IPS DF 19.7 (cell line): ENCODE measurements around the gene RASL12.
A peak's percentile ranks its signal among the peaks of the same experiment; 100 is the strongest.
"Not testable (repeated sequence)": the region's sequence is repeated elsewhere in the genome, so short reads cannot be mapped to it uniquely, and the experiment has no call there.

Experiments used
- DNase-seq: peaks from one replicate; pipeline ENCODE4 v3.0.0-alpha.2; 2013; ENCODE audit warnings: low read depth, low spot score

RASL12 gene

DNA sequence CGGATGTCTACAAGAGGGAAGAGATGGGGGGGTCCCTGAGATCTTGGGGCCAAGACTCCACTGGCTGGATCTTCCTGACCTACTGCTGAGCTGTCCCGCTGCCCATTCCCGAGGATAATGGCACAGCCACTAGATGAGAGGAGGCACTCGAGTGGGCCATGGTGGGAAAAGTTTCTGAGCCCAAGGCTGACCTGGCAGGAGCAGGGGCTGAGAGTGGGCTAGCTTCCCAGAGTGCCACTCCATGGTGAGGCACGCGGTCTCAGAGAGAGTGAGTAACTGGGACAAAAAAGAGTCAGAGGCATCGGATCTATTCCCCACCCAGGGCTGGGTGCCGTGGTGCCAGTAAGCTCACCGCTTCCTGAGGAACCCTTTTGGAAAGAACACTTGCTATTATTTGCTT lies 11.7 kb downstream of the RASL12 start:
- no peak for DNase-seq

DNA sequence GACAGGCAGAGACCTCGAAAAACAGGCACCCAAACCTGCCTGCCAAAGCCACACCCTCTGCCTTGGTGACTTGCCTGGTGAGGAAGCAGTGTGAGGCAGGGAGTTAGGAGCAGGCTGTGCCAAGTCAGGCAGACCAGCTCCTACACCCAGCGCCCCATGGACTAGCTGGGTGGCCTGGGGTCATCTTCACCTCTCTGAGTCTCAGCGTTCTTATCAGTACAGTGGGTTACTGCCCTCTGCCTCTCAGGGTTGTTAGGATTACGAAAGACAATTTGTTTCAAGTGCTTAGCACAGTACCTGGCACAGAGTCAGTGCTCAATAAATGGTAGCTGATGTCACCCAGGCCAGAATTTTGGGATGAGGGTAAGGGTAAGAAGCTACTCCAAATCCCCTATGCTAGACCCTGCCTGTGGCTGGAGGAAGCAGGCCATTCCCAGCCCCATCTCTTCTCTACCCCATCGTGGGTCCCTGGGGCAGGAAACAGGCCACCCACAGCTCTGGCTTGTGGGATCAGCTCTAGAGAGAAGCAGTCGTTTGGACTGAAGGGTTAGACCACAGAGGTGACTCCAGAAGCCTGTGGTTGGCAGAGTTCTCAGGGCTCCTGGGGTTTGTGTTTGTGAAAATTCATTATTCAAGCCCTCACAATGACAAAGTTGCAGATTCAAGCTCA lies 12.5 kb downstream of the RASL12 start:
- no peak for DNase-seq

DNA sequence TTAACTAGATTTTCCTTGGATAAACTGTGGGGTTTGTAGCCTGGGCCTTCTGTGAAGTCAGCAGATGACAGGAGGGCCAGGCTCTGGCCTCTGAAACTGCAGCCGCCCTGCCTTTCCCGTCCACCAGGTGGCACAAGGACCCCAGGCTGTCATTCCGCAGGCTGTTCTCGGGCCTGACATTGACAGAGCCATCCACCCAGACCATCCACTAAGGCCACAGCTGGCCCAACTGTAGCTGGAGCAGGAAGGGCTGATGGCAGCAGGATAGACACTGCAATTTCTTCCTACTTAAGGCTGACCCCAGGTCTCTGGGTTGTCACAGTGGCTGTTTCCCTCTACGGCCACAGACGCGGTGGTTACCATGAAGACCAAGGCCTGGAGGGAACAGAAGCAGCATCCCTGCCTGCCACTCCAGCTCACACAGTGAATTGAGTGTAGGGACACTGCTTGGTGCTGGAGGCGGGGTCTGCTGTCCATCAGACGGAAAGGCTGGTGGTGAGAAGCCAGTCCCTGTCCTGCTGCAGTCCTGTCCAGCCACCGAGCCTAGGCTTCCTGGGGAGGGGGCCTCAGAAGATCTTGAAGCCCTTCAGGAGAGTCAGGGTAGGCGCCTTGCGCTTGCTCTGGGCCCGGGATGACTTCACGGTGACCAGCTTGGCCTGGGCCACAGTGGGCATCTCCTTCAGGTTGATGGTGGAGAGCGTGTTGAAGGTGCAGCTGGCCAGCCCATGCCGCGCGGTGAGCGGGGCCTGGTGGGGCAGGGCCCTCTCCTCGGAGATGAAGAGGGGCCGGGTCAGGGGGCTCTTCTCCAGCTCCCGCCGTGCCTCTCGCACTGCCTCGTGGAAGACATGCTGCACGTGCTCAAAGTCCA lies 13.2 kb downstream of the RASL12 start:
- DNase-seq: no peak

DNA sequence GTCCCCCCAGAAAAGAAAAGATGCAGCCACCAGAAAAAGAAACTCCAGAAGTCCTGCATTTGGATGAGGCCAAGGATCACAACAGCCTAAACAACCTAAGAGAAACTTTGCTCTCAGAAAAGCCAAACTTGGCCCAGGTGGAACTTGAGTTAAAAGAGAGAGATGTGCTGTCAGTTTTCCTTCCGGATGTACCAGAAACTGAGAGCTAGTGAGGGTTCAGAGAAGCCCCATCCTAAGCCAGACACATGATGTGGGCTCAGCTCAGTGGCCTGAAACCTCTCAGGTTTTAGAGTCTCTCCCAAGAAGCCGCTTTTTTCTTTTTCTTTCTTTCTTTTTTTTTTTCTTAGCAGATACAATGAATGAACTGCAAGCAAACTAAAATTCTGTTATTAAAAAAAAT lies 14.8 kb downstream of the RASL12 start:
- no peak for DNase-seq

DNA sequence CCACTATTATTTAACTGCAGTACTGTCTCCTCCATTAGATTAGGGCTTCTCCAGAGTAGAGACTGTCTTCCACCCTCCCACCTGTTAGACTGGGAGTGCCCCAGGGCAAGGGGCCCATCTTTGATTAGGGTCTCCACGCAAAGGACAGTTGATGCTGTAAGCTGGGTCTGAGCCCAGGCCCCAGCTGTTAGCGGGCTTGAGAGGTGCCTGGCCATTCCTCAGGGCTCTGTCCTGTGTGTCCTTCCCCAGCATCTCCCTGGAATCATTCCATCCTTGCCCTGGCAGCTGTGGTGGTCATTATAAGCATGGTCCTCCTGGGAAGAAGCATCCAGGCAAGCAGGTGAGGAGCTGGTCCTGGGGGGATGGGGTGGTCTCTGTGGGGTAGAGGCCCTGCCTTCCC lies 16.5 kb downstream of the RASL12 start:
- no peak for DNase-seq

DNA sequence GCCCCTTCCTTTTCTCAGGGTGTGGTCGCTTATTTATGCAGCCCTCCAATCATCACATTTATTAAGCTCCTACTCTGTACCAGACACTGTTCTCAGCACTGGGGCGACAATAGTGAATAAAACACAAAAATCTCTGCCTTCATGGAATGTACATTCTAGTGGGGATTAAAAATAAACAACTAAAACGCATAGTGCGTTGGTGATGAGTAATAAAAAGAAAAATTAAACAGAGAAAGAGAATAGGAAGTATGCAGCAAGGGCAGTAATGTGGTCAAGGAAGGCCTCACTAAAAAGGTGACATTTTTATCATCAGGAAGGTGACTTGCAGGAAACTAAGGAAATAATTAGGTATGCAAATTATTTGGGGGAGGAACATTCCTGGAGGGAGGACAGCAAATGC lies 17.5 kb downstream of the RASL12 start:
- no peak for DNase-seq

DNA sequence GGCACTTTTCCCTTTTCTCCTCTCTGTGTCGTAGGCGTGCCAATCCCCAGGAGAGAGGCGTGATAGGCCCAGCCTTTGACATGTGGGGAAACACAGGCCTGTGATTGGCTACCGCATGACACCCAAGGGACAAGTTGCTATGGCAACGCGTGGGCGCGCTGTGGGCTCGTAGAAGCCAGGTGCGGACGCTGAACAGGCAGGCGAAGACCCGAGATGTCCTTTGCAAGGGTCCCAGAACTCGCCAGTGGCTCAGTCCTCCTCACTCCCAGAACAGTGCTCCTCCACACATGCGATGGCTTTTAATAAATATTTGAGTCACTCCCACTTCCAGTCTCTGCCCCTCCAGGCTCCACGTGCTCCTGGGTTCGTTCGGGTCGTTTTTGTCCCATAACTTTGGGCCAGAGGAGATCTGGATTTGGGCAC lies 18.4 kb downstream of the RASL12 start:
- peak; percentile 92 for DNase-seq

DNA sequence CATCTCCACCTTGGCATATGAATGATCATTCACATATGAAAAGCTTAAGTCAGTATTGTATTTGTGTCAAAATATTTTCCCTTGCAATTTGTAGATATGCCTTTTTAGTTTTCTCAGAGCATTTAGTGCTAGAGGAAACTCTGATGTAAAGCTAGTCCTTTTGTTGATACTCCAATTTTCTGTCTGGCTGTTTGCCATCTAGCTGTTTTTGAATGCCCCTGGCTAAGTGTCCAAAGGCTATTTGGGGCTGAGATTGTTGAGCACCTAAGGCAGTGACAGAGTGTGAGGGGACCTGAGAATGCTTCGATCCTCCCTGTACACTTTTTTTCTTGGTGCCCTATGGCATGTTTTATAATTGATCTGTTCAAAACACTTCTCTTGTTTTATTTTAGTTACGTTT lies 19.6 kb downstream of the RASL12 start:
- no peak for DNase-seq

DNA sequence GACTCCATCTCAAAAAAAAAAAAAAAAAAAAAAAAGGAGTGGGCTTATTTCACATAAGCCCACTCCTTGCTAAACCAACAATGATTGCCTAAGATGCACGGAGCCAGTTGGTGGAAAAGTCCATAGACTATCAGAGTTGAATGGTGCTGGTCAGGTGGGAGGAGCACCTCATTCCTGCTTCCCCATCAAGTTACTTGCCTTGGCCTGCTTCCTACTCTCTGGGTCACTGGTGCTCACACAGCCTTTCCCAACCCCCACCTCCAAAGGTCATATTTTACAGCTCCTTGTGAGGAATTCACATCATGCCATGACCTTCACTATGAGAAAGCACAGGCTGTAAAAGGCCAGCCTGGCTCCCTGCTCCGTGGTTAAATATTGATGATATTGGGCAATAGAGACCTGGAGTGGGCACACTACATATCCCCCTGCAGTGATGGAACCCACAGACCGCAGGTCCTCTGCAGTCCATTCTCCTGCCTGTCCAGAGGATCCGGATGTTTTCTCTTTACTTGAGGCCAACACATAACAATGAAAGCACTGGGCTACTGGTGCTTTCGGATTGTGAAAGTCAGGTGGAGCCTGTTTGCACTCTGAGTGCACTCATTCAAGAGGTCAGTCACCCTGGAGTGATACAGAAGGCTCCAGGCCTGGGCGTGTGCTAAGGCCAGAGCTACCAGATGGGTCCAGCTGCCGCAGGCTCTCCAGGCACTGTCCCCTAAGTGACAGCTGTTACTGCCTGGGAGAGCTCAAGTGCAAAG lies 22.9 kb downstream of the RASL12 start, which contains the start of gene SLC51B:
TSS of gene SLC51B (plus strand) at position 664 of the 758 bp plus-strand sequence. CDS start 4,618 bp downstream, outside the sequence.
- no peak for DNase-seq

DNA sequence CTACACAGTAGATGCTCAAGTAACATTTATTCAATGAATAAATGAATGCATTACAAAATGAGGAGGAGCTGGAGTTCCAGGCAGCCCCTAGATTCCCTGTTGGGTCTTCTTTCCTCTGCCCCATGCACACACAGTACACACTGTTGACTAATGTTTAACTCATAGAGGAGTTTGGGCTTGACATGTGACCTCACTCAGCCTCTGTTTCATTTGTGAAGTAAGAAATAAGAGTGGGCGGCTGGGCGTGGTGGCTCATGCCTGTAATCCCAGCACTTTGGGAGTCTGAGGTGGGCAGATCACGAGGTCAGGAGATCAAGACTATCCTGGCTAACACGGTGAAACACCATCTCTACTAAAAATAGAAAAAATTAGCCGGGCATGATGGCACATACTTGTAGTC lies 23.6 kb downstream of the RASL12 start:
- not testable (repeated sequence) for DNase-seq

DNA sequence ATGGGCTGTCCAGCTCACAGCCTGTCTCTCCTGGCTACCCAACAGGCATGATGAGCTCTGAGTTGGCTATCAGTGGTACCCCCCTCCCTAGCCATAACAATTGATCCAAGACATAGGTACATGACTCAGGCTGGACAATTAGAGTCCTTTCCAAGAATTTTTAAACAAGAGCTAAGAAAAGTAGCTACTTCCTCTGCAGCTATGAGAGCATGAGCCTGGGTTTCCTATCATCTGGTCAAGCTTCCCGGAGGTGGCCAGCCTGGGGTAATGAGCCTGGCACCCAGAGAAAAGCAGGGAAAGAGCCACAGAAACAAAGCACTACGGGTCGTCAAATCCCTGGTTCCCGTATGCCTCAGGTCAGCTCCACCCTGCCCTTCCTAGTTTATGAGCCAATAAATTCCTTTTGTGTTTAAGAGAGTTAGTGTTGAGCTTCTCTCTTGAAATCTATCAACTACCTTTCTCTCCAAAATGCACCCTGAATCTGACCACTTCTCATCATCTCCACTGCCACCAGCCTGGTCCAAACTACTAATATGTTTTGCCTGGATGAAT lies 24.9 kb downstream of the RASL12 start:
- DNase-seq: no peak

DNA sequence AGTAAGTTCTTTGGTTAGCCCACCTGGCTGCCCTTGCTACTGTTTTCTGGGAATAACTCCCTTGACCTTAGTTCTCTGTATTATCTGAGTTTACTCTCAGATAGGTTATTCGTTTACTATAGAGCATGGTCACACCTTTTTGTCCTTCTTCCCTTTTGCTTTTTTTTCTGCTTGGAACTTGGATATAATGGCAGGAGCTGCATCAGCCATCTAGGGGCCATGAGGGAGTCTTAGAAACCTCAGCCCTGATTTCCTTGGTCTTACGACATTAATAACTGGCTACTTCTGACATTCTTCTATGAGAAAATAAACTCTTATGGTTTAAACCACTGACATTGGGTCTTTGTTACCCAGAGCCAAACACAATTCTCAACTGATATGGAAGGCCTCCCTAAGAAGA lies 26.0 kb downstream of the RASL12 start:
- no peak for DNase-seq

DNA sequence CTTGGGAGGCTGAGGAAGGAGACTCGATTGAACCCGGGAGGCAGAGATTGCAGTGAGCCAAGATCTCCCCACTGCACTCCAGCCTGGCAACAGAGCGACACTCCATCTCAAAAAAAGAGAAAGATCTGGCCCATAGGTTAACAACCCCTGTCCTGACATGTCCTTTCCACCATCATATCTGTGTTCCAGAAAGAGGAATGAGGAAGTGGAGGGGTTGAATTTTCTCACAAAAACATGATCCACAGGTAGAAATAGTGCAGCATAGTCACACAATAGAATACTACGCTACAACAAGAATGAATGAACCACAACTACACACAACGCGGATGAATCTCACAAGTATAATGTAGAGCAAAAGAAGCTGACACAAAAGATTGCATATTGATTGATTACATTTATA lies 27.3 kb downstream of the RASL12 start:
- DNase-seq: no peak

DNA sequence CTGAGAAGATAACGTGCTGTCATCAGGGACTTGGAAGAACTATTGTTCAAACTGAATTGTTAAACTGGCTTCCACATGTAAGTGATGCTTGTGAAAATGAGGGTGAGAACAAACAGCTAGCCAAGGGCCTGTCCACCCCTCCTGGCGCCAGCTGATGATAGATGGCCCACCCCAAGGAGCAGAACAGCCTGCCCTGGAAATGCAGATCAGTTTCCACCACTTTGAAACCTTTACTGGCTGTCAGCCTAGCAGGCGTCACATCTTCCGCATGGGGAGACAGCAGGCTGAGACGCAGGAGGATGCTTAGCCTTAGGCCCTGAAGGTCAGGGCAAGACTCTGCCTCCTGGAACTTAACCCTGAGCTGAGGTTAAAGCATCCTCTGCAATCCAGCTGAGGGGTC lies 29.0 kb downstream of the RASL12 start:
- DNase-seq: no peak

DNA sequence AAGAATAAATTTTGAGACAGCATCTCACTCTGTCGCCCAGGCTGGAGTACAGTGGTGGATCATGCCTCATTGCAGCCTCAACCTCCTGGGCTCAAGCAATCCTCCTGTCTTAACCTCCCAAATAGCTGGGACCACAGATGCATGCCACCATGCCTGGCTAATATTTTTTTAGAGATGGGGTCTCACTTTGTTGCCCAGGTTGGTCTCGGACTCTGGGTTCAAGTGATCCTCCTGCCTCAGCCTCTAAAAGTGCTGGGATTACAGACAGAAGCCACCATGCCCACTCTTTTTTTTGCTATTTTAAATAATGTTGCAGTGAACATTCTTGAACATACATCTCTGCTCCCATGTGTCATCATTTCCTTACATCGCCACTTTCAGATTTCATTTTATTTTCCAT lies 29.4 kb downstream of the RASL12 start:
- DNase-seq: no peak

DNA sequence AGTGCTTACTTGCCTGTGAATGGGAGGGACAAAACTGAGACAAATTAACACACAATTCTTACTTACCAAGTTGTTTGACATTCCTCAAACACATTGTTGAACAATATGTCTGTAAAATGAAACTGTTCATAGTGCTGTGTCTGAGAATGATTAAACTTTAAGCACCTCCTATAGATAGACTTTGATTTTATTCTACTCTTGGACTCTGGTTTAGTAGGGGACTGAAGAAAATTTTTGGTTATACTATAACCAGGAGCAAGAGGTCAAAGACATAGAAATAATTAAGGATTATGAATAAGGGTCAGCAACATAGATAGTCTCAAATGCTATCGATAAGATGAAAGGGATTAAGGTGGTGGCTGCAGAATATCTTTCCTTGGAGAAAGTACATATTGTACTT lies 30.5 kb downstream of the RASL12 start:
- DNase-seq: no peak

DNA sequence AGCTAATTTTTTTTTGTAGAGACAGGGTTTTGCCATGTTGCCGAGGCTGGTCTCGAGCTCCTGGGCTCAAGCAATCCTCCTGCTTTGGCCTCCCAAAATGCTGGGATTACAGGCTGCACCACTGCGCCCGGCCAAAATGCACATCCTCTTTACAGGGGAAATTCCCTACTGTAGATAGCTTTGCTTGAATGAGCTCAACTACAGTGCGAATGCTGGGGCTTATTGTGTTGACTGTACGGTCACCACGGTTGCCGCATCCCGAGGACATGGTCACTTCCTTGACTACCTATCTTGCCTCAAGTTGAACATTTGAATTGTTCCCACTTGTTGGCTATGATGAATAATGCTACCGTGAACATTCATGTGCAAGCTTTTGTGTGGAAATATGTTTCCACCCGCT lies 33.1 kb downstream of the RASL12 start:
- no peak for DNase-seq

DNA sequence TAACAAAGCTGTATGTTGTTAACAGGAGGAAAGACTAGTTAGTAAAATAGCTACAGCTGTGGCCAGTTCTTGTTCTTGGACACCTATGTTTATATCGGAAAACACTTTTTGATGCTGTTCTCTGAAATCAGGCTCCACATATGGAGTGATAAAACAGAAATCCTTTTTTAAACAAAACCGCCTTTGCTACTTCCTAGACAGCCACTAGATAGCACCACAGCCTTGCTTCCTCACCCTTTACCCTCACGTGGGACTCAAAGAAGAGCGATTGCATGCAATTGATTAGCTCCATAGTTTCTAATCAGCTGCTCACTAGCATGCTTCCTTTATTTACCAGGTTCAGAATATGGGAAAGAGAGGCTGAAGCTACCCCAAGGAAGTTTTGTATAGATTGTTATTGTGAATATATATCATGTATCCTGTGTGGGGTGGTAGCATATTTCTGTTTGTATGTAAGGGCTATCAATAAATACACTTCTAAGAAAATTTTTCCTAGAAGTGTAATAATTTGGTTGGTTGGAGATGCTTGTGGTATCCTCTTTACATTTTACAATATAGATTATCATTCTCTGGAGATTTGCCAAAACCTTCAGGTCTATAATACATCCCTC lies 34.0 kb downstream of the RASL12 start:
- no peak for DNase-seq

DNA sequence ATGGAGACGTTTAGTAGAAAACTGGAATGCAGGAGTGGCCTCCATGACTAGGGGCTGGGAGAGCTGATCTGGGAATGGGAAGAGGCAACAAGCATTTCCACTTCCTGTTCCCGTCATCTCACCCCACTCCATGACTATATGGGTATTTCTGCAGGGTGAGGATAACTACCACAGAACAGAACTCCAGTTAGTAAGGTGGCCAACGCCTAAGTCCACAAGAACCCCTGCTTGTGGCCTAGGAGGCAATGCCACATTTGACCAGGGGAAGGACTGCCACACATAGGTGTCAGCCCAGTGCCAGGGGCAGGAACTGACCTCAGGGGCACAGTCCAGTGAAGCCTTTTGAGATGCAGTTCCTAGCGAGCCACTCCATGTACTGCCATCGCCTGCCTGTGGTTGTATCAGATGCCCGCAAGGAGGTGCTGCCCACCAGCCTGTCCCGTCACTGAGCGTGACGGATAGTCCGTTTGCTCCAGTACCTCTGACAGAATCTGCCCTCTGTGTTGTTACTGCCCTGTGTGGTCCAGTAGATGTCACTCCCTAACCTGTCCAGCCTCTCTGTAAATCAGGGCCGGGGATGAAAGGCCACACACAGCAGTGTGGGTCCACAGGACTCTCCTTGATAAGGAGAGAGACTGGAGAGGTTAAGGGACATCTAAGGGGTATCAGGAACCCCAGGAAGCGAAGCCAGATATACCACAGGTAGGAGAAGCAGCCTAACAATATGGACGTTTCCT lies 34.8 kb downstream of the RASL12 start:
- DNase-seq: peak; percentile 86

DNA sequence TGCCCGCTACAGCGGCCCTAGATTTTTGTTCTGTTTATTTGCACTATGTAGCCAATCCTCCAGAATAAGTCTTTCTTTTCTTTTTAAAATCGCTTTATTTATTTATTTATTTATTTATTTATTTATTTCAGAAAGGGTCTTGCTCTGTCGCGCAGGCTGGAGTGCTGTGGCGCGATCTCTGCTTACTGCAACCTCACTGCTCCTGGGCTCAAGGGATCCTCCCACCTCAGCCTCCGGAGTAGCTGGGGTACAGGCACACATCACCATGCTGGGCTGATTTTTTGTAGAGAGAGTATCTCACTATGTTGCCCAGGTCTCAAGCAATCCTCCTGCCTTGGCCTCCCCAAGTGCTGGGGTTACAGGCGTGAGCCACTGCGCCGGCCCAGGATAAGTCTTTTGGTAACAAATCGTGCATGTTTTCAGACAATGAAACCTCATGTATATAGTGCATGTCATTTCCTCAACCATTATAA lies 38.0 kb downstream of the RASL12 start:
- DNase-seq: no peak
